ENCODE results near the gene DCUN1D3.
"Not testable (repeated sequence)": the region's sequence is repeated elsewhere in the genome, so short reads cannot be mapped to it uniquely, and the experiment has no call there.

The DCUN1D3 gene

DNA sequence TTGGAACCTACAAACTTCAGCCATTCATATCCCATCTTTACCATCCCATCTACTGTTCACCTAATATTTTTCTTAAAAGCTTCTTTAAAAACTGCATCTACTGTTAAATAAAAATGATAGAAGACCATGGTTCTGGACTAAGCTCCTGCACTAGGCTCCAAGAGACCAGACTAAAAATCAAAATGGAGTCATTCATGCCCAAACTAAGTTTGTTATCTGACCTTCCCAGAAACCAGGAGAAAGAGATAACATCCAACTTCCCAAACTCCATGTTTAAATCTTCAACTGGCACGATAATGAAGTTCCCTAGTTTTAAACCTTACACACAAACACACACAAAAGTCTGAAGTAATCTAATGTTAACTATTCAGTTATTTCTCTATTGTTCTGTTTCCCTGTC lies 13.8 kb downstream of the DCUN1D3 start:
- no peak for DNase-seq

- no peak for DNase-seq
Observed at GRCh38 chr16:20884240-20884556, 16.0 kb downstream of the DCUN1D3 start.

DNA sequence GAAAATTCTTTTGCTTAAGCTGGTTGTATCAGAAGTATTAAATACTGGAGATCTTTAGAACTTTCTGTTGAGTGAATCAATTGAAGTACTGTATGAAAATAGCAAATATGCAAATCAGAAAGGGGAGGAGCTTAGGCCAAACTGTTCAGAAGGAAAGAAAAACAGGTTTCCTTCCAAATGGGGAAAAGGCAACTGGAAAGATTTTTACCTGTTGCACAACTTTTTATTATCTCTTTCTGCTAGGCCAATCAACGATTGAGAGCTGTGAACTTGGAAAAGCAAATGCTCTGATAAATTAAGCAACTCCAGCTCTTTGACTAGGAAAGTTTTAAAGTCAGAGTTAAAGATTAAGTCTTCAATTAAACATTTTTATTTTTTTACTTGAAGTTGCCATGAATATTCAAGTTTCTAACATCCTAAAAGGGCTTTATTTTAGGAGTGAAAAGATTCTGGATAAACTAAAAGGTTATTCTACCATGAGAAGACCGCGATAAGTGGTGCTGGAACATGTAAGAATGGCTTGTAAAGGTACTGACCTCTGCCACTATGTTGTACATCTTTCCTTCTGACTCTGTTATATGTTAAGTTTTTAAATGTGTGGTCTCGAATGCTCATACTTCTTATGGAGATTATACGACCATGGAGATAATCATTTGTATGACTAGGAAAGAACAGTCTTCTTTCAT lies 16.5 kb downstream of the DCUN1D3 start:
- no peak for DNase-seq

- no peak for DNase-seq
Observed at GRCh38 chr16:20881503-20881878, 18.7 kb downstream of the DCUN1D3 start.

DNA sequence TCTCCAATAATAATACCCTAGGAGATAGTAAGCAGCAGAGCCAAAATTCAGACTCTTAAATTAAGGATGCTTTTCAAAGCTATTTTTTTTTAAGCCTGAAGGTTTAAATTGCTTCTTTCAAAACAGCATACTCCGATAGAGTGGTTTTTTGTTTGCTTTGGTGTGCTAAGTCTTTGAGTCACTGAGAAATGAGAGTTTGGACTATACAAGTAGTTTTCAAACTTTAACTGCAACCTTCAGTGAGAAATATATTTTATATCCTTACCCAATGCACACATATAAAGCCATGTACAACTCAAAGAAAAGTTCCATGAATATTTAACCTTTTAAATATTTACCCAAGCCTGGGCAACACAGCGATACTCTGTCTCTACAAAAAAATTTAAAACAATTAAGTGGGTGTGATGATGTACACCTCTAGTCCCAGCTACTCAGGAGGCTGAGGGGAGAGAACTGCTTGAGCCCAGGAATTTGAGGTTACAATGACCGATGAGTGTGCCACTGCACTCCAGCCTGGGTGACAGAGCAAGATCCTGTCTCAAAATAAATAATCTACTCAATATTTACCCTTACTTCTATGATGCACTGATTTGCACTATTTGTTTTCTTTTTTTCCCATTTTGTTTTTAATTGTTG lies 19.2 kb downstream of the DCUN1D3 start:
- DNase-seq, result no peak

GRCh38 chr16:20879175-20880040 lies 20.8 kb downstream of the DCUN1D3 start:
- no peak for DNase-seq

DNA sequence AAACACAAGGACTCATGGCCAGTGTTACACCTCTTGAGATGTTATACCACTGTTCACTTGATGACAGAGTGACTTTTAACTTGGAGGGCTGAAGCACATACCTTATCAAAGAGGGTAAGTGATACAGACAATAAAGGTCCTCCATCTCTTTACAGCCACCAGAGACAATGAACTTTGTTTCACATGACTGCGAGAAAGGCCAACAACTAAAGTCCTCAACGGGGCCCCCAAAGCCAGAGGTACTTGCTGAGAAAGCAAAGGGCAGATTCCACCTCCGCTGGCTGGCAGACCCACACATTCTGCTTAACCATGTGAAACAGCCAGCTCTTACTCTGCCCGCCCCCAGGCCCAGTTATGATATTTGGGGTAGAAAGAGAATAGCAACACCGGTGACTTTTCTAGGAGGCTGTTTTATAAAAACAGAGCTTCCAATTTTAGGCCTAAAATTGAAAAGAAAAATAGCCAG lies 21.4 kb downstream of the DCUN1D3 start:
- DNase-seq, result no peak

GRCh38 chr16:20875355-20875650 lies 24.9 kb downstream of the DCUN1D3 start:
- no peak for DNase-seq

DNA sequence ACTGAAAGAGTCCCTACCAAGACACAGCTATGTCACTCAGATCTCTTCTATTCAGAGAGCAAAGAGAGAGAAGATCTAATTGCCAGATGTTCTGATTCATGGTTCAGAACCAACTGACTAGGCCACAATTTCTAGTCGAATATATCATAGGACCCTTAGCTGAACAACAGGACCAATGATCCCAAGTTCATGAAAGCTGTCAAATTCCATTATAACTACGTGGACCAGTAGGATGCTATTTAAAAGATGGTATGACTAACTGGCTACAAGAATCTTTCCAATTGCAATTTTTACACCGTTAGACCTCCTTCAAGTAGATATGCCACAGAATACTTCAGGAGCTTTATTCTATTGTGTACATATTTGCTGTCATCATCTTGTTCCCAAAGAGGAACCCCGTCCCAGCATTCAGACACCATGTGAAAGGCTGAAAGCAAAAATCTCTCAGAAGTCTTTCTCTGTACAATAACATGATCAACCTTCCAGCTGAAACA lies 26.0 kb downstream of the DCUN1D3 start:
- DNase-seq, result no peak

DNA sequence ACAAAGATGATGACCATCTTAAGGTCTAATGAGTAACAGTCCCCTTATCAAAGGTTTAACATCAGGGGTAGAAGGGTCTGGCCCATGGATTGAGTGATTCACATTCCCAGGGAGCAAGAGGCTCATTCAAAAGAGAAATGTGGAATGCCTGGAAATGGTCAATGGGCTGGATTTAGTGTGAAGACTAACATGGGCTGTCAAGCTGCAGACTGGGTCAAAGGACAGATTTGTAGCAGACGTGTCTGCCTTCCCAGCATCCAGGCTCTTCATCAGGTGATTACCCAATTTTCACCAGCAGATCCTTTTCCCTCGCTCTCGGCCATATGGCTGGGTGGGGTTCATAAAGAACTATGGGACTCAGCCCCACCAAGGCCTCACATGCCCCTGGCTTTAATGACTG lies 26.8 kb downstream of the DCUN1D3 start:
- no peak for DNase-seq

DNA sequence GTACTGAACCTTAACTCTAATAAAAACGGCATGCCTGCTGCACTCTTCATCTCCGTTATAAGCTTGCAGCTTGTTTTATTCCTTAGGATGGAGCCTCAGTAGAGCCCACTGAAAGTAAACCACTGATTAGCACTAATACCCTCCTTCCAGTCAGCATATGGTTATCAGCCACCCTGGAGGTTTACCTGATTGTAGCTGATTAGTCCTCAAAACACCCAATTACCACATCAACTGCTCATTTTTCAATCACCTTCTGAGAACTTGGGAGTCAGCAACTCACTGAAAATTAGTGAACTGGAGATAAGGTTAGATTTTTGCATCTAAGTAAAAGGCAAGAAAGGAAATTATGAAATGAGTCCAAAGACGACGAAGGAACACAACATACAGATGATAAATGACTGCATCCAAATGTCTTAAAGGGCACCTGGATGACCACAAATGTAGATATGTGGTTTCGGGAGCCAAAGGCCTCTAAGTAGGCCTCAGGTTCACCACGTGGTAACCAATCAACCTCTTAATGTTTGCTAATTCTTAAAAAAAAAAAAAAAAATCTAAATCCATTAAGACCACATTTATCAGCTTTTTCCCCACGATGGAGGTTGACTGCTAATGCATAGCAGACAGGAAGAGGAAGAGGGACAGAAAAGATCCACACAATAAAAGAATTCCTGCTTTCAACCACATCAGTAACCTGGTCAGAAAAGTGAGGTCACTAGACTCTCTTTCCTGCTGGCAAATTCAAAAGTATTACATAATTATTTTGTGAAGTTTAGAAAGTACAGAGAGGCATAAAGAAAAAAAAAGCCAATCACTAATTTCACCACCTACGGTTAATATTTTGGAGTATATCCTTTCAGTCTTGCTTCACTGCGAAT lies 28.0 kb downstream of the DCUN1D3 start:
- DNase-seq, result no peak

DNA sequence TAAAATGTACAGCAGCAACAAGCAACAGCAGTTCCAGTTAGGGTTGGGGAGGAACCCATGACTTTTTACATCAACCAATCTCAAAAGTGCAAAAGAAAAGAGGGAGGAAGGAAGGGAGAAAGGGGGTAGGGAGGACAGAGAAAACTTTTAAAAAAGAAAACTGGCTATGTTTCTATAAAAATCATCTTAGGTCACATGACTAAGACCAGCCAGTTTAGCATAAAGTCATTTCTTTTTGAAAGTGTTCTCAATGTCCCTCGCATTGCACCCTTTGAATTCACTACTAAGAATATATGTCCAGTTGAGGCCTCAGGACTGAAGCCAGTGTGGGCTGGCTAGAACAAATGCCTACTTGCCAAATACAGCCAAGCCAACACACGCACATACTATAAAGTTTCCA lies 28.9 kb downstream of the DCUN1D3 start:
- DNase-seq, result no peak

DNA sequence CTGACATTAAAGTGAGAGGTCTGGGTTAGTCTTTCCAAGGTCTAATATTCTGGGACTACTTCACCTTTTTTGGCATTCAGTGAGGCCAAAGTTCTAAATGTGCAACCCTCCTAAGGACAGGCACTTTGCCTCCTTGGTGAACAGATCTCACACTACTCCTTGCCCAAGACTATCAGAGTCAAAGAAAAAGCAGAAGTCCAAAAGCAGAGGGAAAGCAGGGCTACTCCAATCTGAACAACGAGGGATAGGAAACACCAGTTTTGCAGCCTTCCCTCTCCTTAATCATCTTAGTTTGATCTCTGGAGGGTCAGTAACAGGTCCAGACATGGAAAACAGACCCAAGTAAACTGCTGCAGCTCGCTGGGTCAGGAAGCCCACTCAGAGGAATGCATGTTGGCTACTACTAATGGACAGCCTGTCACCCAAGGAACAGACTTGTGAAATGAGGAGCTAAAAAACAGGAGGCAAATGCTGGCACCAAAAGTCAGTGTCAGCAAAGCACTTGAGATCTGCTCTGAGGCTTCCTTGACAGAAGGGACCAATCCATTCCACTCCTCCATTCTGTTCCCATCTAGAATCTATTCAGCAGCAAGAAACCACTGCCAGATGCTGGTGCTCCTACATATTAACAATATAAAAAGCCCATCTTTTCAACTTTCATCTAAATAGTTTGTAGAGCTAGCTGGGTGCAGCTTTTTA lies 29.9 kb downstream of the DCUN1D3 start:
- DNase-seq, result no peak

GRCh38 chr16:20868890-20869289 lies 31.3 kb downstream of the DCUN1D3 start:
- no peak for DNase-seq

GRCh38 chr16:20867585-20867984 lies 32.6 kb downstream of the DCUN1D3 start:
- no peak for DNase-seq

DNA sequence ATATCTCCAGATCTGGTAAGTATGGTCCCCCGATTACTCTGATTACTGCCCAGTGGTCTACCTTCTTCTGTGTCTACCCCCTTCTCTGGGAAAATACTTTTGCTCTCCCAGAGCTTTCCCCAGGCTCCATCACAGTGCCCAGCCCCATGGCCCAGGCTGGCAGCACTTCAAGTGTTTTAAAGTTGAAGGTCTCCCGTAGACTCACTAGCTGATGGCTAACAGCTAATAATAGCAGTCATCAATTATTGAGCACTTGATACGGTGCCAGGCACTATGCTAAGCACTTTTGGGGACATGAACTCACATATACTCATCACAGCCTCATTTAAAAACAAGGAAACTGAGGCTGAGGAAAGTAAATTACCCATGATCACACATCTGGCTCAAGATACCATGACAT lies 33.4 kb downstream of the DCUN1D3 start:
- no peak for DNase-seq

GRCh38 chr16:20866145-20866772 lies 33.9 kb downstream of the DCUN1D3 start:
- no peak for DNase-seq

DNA sequence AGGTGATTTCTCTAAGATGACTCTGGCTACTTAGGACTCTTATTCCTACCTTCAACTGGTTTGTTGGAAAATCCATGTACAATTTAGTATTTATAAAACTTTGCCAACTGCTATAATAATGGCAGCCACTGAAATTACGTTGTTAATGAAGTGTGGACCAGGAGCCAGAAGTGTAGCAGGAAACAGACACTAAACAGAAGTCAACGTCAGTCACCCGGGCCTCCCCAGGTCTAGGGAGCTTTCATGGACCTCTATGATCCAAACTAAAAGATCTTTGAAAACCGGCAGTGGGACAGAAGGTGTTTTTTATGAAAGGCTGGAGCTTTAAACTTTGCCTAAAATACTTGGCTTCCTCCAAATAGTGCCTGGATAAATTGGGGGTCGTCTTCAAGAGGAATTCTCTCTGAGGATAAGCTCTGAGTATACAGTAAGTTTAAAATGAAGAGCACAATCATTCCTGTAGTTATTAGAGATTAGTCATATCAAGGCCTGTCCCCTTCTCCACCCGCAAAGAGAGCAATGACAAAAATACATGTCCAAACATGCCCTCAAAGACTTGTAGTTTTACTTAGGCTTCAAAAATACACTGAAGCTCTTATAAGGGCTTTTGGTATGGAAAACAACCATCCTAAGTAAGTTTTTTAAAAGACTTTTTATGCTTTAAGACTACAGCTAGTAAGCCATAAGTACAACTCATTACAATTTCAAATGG lies 34.6 kb downstream of the DCUN1D3 start:
- DNase-seq, result no peak

GRCh38 chr16:20864376-20864775 lies 35.8 kb downstream of the DCUN1D3 start:
- DNase-seq, result not testable (repeated sequence)

DNA sequence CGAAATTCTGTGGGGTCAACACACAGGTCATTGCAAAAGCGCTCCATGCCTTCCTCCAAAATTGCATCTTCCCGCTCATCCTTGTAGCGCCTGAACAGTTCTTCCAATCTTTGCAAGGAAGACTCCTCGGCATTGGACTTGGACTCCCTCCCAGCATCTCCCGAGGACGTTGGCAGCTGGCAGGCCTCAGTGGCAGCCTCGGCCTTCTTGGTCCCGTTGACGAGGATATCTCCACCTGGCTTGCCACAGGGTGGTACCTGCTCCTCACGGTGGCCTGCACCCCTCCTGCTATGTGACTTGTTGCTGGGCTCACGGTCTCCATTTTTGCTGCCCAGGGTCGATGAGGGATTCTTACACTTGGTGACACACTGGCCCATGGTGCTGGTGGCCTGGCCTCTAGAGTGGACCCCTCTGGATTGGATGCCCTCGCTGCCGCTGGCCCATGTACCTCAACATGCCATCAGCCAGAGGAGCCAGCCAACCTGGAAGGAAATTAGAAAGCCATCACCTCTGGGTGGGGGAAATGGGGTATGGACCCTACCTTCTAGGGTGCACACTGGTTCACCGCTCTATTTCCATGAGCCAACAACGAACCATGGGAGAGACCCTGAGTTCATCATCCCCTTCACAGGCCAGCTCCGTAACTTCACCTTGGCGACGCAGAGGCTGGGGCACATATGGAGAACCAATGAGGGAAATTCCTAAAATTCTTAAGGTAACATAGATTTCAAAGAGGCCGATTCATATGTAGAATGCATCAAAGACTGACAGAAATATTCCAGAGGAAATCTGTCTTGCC lies 37.8 kb downstream of the DCUN1D3 start:
- DNase-seq, result no peak

Measured in activated effector memory CD4-positive, alpha-beta T cell treated with Interleukin-2 at 50 U/mL for 16 hours (primary cell).